ENCODE data around the gene DKK2.

DKK2 gene

GRCh38 chr4:106907216-106907615, 128.9 kb downstream of the DKK2 start:
- FAIRE-seq = no peak

GRCh38 chr4:106906728-106907127, 129.4 kb downstream of the DKK2 start:
- FAIRE-seq = no peak

- no peak for FAIRE-seq
These were observed 137.4 kb downstream of the DKK2 start for GRCh38 chr4:106898621-106899230.

GRCh38 chr4:106893903-106894302, 142.2 kb downstream of the DKK2 start:
- no peak for FAIRE-seq

GRCh38 chr4:106893395-106893881, 142.7 kb downstream of the DKK2 start:
- FAIRE-seq = no peak

- no peak for FAIRE-seq
These were observed 143.3 kb downstream of the DKK2 start for GRCh38 chr4:106892786-106893185.

- no peak for FAIRE-seq
These were observed 160.8 kb downstream of the DKK2 start for GRCh38 chr4:106875340-106875739.

Measured in colon (tissue), 2 donors.